Mucosa of descending colon (tissue), 3 donors: ENCODE measurements around the gene SORCS2. TPM values are rescaled to one million over a fixed set of nuclear protein-coding genes. Genes with fewer than 3 reads are reported as not detected.
A peak's percentile ranks its signal among the peaks of the same experiment; 100 is the strongest.

ENCODE experiments used
- ATAC-seq: fragments of 200-7000 bp; cut with Tn5 transposase; one replicate; pipeline ENCODE4 v1.9.1; 2020; ENCODE audit warnings: mild to moderate bottlenecking, moderate library complexity
- DNase-seq, 3 donors: peaks; one replicate each; pipeline ENCODE4 v3.0.0-alpha.2; 2020
- H3K36me3 ChIP-seq: fragments of 200-600 bp; one replicate; pipeline ENCODE4 v1.8.0; 2021; ENCODE audit warnings: low read depth, mild to moderate bottlenecking
- H3K4me1 ChIP-seq: fragments of 200-600 bp; one replicate; pipeline ENCODE4 v1.8.0; 2021; ENCODE audit warnings: low read depth, mild to moderate bottlenecking
- H3K4me3 ChIP-seq: fragments of 200-600 bp; one replicate; pipeline ENCODE4 v1.8.0; 2021; ENCODE audit warnings: mild to moderate bottlenecking
- H3K9me3 ChIP-seq: fragments of 200-600 bp; one replicate; pipeline ENCODE4 v1.8.0; 2021; ENCODE audit warnings: mild to moderate bottlenecking
- CTCF ChIP-seq: fragments of 200-600 bp; IDR thresholded peaks from one replicate; pipeline ENCODE4 v1.8.0; 2022; ENCODE audit warnings: antibody characterized with exemption, mild to moderate bottlenecking
- intact Hi-C, 2 donors: fragments of 100-400 bp; cut with DNase I in 1 of 2; cut with micrococcal nuclease in 1 of 2; formaldehyde crosslinking; loops; one replicate each; pipeline versions ENCODE4 v1.11.0 to v1.11.1; 2022; cut with DNase I, micrococcal nuclease
- total RNA-seq, 3 donors: library from RNA; stranded (reverse); fragmentation: NEBNext Ultra II Directional in 2 of 3; extraction: Animal tissue kit (Norgen Biotek cat#: 25700) in 2 of 3; gene quantifications; one replicate each; pipeline versions ENCODE4 v1.2.1 to v1.2.4, GENCODE V29; 2021 to 2023
- donor health status: DM: no; HTN: no; CAD: no; lungs with moderate emphysema.
- donor health status: DM: no; HTN: no; CAD: no.
- donor health status: DM: no; HTN: yes; CAD: no.

Gene SORCS2
- total RNA-seq, 3 donors from 2014 or later = 0.20 to 3.1 (median 1.5) TPM

- peak in 1 of 3 donors; percentile 16 for DNase-seq
- no peak for ATAC-seq
- no peak overlapping the region for H3K4me3 ChIP-seq
- intact Hi-C loops = no loop called here
- no peak for TF ChIP-seq CTCF
- no peaks in the 10 kb centered on the region for H3K36me3 ChIP-seq
- no peaks in the 10 kb centered on the region for H3K4me1 ChIP-seq
- H3K9me3 ChIP-seq = no peaks in the 10 kb centered on the region
Measured at GRCh38 chr4:7398104-7398423, 205.7 kb downstream of the SORCS2 start.

GRCh38 chr4:7398788-7399439 lies 206.6 kb downstream of the SORCS2 start:
- intact Hi-C loops = no loop called here
- no peak overlapping the region for H3K4me3 ChIP-seq
- ATAC-seq = no peak
- no peak for DNase-seq
- TF ChIP-seq CTCF = no peak
- H3K9me3 ChIP-seq = no peaks in the 10 kb centered on the region
- H3K36me3 ChIP-seq = no peaks in the 10 kb centered on the region
- no peaks in the 10 kb centered on the region for H3K4me1 ChIP-seq

GRCh38 chr4:7399440-7400234 lies 207.3 kb downstream of the SORCS2 start:
- Histone ChIP-seq H3K4me3 (no peak overlapping the region), H3K4me1 (no peaks in the 10 kb centered on the region), H3K36me3 (no peaks in the 10 kb centered on the region), H3K9me3 (no peaks in the 10 kb centered on the region)
- intact Hi-C loops = no loop called here
- ATAC-seq (no peak), DNase-seq (no peak)
- TF ChIP-seq CTCF = no peak

GRCh38 chr4:7400671-7401298 lies 208.4 kb downstream of the SORCS2 start:
- Histone ChIP-seq H3K4me3 (no peak overlapping the region), H3K36me3 (no peaks in the 10 kb centered on the region), H3K4me1 (no peaks in the 10 kb centered on the region), H3K9me3 (no peaks in the 10 kb centered on the region)
- no peak for TF ChIP-seq CTCF
- intact Hi-C loops = no loop called here
- ATAC-seq (no peak), DNase-seq (no peak)

- H3K36me3 ChIP-seq = no peaks in the 10 kb centered on the region
- H3K4me1 ChIP-seq = no peaks in the 10 kb centered on the region
- no peak for TF ChIP-seq CTCF
- intact Hi-C loops = no loop called here
- no peak for DNase-seq
- no peak for ATAC-seq
- H3K9me3 ChIP-seq = no peaks in the 10 kb centered on the region
- no peak overlapping the region for H3K4me3 ChIP-seq
Measured at GRCh38 chr4:7402526-7402925, 210.2 kb downstream of the SORCS2 start.
